Ovary (tissue), 3 donors: Measurements from ENCODE around the gene ISCU.

Source experiments
- CTCF ChIP-seq, 3 donors: fragments of 450-650 bp in 2 of 3; fragments of 200-600 bp in 1 of 3; IDR thresholded peaks; one replicate each; pipeline versions ENCODE4 v1.5.1 to v1.8.0; 2016 to 2022; ENCODE audit warnings: antibody characterized with exemption in 3 of 3, mild to moderate bottlenecking in 1 of 3
- EP300 ChIP-seq: sonication (generic); formaldehyde crosslinking; IDR thresholded peaks from one replicate; pipeline ENCODE4 v1.6.1; 2017; ENCODE audit warnings: antibody characterized with exemption
- POLR2A ChIP-seq: fragments of 450-650 bp; IDR thresholded peaks from one replicate; pipeline ENCODE4 v1.6.1; 2017; ENCODE audit warnings: antibody characterized with exemption, mild to moderate bottlenecking, moderate library complexity
- donor health status: DM: no; HTN: no; CAD: no.

GRCh38 chr12:108585864-108586263, 23.5 kb downstream of the ISCU start:
- TF ChIP-seq POLR2A (no peak), CTCF (IDR thresholded peaks at IDR 0.05) (no peak), EP300 (no peak)
